ENCODE results near the gene NEUROD2.

GRCh38 chr17:39638317-39638716 lies 30.6 kb upstream of the NEUROD2 start:
- TF ChIP-seq POLR2A (IDR thresholded peaks at IDR 0.05; ENCODE audit: low read depth, low read length) (no peak), TAF1 (IDR thresholded peaks at IDR 0.05; ENCODE audit: borderline replicate concordance, low read depth, low read length) (no peak), POLR2AphosphoS5 (IDR thresholded peaks at IDR 0.05; ENCODE audit: low read depth, low read length) (no peak)

Measured in GM12892 (cell line).